K562 (cell line): Measurements from ENCODE around the gene ARHGAP33. TPM values are rescaled to one million over a fixed set of nuclear protein-coding genes. Genes with fewer than 3 reads are reported as not detected.

Experiments used
- ARID3A ChIP-seq: IDR thresholded peaks from 2 replicates; pipeline ENCODE4 v1.6.1; 2012; ENCODE audit warnings: low read depth, low read length, improper control_type of control experiment, borderline replicate concordance
- CHD2 ChIP-seq: IDR thresholded peaks from 2 replicates; pipeline ENCODE4 v1.6.1; 2011; ENCODE audit warnings: low read depth, low read length
- EGR1 ChIP-seq: fragments of 450-650 bp; conservative IDR thresholded peaks from 2 replicates; pipeline ENCODE4 v1.6.1; 2017; ENCODE audit warnings: mild to moderate bottlenecking
- ELF1 ChIP-seq: fragments of 200-800 bp; sonication (Bioruptor generic); IDR thresholded peaks from 2 replicates; pipeline ENCODE4 v1.6.1; 2016; ENCODE audit warnings: missing genetic modification characterization, missing compliant biosample characterization
- FOXK2 ChIP-seq, 2 experiments: fragments of 450-650 bp; IDR thresholded peaks in 1 of 2; conservative IDR thresholded peaks in 1 of 2; 2 replicates each; pipeline ENCODE4 v1.6.1; 2016; ENCODE audit warnings: low read depth in 2 of 2, mild to moderate bottlenecking in 1 of 2
- JUND ChIP-seq, 2 experiments: IDR thresholded peaks; 2 replicates in 1 of 2; 3 replicates in 1 of 2; pipeline ENCODE4 v1.6.1; 2011; ENCODE audit warnings: borderline replicate concordance in 2 of 2, low read depth in 2 of 2, low read length in 2 of 2, improper control_type of control experiment in 1 of 2, missing biosample characterization in 1 of 2, missing genetic modification characterization in 1 of 2, missing genetic modification reagents in 1 of 2
- NFRKB ChIP-seq: fragments of 450-650 bp; IDR thresholded peaks from 2 replicates; pipeline ENCODE4 v1.6.1; 2016; ENCODE audit warnings: low read depth
- NRF1 ChIP-seq, 2 experiments: fragments of 450-650 bp; IDR thresholded peaks in 1 of 2; conservative IDR thresholded peaks in 1 of 2; 2 replicates each; pipeline ENCODE4 v1.6.1; 2014; ENCODE audit warnings: mild to moderate bottlenecking in 2 of 2
- PRMT5 ChIP-seq: sonication (generic); formaldehyde crosslinking; IDR thresholded peaks from 2 replicates; pipeline ENCODE4 v1.5.0; 2020; ENCODE audit warnings: missing genetic modification reagents
- RBBP5 ChIP-seq: fragments of 200-600 bp; sonication (generic); IDR thresholded peaks from 2 replicates; pipeline ENCODE4 v1.6.1; 2012; ENCODE audit warnings: borderline replicate concordance, mild to moderate bottlenecking, low read length, control low read depth, inconsistent platforms; ENCODE audit not compliant: insufficient read depth, poor library complexity, severe bottlenecking
- SMAD1 ChIP-seq: fragments of 150-350 bp; IDR thresholded peaks from 2 replicates; pipeline ENCODE4 v1.6.1; 2014; ENCODE audit warnings: low read length, low read depth; ENCODE audit not compliant: partially characterized antibody
- SRSF7 ChIP-seq: fragments of 200-400 bp; formaldehyde crosslinking; optimal IDR thresholded peaks from 2 replicates; pipeline ENCODE3; 2017; ENCODE audit warnings: mild to moderate bottlenecking, low read depth, low read length
- ZNF12 ChIP-seq: sonication (generic); formaldehyde crosslinking; IDR thresholded peaks from 2 replicates; pipeline ENCODE4 v1.4.0; 2020; ENCODE audit warnings: mild to moderate bottlenecking, missing genetic modification reagents
- polyA plus RNA-seq, 8 experiments: library from polyadenylated mRNA; depleted of rRNA in 4 of 8; stranded (reverse) in 5 of 8; unstranded in 3 of 8; fragments of >200 nt; fragmentation: Nextera tagmentation in 2 of 8; fragmentation: Illumina TruSeq in 1 of 8; extraction: Ambion mirVana in 2 of 8; extraction: Trizol in 1 of 8; gene quantifications; 2 replicates each; pipeline versions ENCODE4 v1.2.1 to v1.2.3, GENCODE V29; 2011 to 2014; ENCODE audit warnings: inconsistent platforms in 1 of 8, missing spikeins in 1 of 8
- total RNA-seq, 7 experiments: library from RNA; depleted of rRNA in 6 of 7; stranded (reverse); fragments of >200 nt in 6 of 7; fragmentation: Illumina TruSeq in 2 of 7; extraction: Trizol in 2 of 7; gene quantifications; 2 replicates each; pipeline versions ENCODE4 v1.2.1 to v1.2.3, GENCODE V29; 2011 to 2021; ENCODE audit warnings: low replicate concordance in 1 of 7
- TF ChIP-seq, protein P1 (sequence below): fragments of 450-650 bp; IDR thresholded peaks from 2 replicates; pipeline ENCODE4 v1.6.1; 2018; ENCODE audit not compliant: partially characterized antibody

The ARHGAP33 gene
- total and polyA plus RNA-seq, 9 of the 15 experiments (the other 6 are each of a cell fraction or from before 2014, with no cell fraction given): 0.06 to 26.6 (median 1.6) TPM; not detected in 1

DNA sequence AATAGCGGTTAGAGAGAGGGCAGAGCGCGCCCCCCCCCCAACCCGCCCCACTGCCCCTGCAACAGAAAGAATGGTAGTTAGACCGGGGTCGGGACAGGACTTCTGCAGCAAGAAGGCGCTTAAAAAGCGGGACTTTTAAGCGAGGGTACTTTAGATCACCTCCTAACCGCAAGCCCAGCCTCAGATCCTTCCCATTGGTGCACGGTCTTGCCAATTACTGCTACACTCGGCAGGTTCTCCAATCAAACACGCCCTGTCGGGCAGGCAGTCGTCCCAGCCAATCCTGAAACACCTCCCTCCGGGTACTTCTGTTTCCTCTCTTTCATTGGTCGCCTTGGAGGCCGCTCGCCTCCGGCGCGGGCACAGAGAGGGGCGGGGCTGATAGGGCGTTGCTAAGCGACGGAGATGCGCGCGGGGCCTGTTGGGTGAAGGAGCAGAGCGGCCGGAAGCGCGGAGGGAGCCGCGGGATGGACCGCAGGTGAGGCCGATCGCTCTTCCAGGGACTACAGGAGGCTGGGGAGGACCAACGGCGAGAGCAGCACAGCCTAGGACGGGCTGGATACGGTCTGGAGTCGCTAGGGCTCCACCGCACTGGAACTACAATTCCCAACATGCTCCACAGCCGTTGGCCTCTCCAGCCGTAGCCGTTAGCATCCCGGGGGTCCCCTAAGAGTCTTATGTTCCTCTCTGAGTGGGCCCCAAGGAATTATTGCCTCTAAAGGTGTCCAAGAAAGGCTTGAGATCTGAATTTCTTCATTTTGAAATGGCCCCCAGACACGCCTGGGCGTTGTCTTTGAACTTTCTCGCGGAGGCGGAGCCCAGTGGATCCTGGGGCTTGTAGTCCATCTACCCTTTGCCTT lies 17.4 kb upstream of the ARHGAP33 start, which contains the start of gene PROSER3 (continued):
- TF ChIP-seq SRSF7 (no peak), EGR1 (peak; percentile 95), NFRKB (peak; percentile 16; the same call in 1 of the 2 replicates), CHD2 (peak; percentile 91), ARID3A (peak; percentile 77), PRMT5 (CRISPR knock-in tag) (no peak), FOXK2 (conservative IDR thresholded peaks at IDR 0.05 in 1 of 2, IDR thresholded peaks at IDR 0.05 in 1 of 2; ENCODE audit: low read depth in 2 of 2) (0 out of 4 replicates have a peak, but pooled peaks of 1 of the 2 experiments have one; percentile 38), SMAD1 (peak; percentile 60), NRF1 (conservative IDR thresholded peaks at IDR 0.05 in 1 of 2, IDR thresholded peaks at IDR 0.05 in 1 of 2) (peak; percentile 84 to 88), ZNF12 (peak; percentile 33; the same call in 1 of the 2 replicates), ELF1 (peak; percentile 84; the same call in 1 of the 2 replicates), RBBP5 (peak; percentile 95), JUND (IDR thresholded peaks at IDR 0.05; ENCODE audit: borderline replicate concordance, low read depth, low read length) (peak; percentile 14; the same call in 1 of the 2 replicates), JUND (tag; IDR thresholded peaks at IDR 0.05; ENCODE audit: borderline replicate concordance, low read depth, low read length) (0 out of 3 replicates have a peak, but pooled peaks have one; percentile 31)
- TF ChIP-seq, protein P1, sequence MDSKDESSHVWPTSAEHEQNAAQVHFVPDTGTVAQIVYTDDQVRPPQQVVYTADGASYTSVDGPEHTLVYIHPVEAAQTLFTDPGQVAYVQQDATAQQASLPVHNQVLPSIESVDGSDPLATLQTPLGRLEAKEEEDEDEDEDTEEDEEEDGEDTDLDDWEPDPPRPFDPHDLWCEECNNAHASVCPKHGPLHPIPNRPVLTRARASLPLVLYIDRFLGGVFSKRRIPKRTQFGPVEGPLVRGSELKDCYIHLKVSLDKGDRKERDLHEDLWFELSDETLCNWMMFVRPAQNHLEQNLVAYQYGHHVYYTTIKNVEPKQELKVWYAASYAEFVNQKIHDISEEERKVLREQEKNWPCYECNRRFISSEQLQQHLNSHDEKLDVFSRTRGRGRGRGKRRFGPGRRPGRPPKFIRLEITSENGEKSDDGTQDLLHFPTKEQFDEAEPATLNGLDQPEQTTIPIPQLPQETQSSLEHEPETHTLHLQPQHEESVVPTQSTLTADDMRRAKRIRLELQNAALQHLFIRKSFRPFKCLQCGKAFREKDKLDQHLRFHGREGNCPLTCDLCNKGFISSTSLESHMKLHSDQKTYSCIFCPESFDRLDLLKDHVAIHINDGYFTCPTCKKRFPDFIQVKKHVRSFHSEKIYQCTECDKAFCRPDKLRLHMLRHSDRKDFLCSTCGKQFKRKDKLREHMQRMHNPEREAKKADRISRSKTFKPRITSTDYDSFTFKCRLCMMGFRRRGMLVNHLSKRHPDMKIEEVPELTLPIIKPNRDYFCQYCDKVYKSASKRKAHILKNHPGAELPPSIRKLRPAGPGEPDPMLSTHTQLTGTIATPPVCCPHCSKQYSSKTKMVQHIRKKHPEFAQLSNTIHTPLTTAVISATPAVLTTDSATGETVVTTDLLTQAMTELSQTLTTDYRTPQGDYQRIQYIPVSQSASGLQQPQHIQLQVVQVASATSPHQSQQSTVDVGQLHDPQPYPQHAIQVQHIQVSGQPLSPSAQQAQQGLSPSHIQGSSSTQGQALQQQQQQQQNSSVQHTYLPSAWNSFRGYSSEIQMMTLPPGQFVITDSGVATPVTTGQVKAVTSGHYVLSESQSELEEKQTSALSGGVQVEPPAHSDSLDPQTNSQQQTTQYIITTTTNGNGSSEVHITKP: peak; percentile 97
